Measurements from ENCODE around the gene GTF2IRD1. TPM values are rescaled to one million over a fixed set of nuclear protein-coding genes. Genes with fewer than 3 reads are reported as not detected.

Gene GTF2IRD1
- total RNA-seq, 1 experiment from 2014 or later, result 42.9 TPM

DNA sequence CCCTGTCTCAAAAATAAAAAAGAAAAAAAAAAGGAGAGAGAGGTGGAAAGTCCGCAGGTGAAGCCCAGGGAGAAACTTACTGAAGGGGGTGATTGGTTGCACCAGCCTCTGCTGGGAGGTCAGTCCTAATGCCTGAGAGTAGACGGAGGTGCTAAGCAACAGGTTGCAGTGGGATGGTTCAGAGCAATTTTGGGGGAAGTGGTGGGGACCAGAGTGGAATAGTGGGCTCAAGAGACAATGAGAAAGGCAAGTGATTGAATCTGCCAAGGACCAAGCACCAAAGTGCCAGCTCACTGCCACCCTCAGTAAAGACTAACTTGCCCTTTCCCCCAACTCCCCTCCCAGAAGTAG lies 113.6 kb downstream of the GTF2IRD1 start:
- TF ChIP-seq HMGA2 (CRISPR knock-in tag; IDR thresholded peaks at IDR 0.05) (no peak), TEAD1 (CRISPR knock-in tag; IDR thresholded peaks at IDR 0.05) (no peak), NR1H2 (CRISPR knock-in tag; IDR thresholded peaks at IDR 0.05) (no peak), ZNF138 (CRISPR knock-in tag; conservative IDR thresholded peaks at IDR 0.05) (no peak), ZNF671 (CRISPR knock-in tag; IDR thresholded peaks at IDR 0.05) (no peak), GTF2I (CRISPR knock-in tag; conservative IDR thresholded peaks at IDR 0.05) (no peak)
- TF ChIP-seq, protein P1, sequence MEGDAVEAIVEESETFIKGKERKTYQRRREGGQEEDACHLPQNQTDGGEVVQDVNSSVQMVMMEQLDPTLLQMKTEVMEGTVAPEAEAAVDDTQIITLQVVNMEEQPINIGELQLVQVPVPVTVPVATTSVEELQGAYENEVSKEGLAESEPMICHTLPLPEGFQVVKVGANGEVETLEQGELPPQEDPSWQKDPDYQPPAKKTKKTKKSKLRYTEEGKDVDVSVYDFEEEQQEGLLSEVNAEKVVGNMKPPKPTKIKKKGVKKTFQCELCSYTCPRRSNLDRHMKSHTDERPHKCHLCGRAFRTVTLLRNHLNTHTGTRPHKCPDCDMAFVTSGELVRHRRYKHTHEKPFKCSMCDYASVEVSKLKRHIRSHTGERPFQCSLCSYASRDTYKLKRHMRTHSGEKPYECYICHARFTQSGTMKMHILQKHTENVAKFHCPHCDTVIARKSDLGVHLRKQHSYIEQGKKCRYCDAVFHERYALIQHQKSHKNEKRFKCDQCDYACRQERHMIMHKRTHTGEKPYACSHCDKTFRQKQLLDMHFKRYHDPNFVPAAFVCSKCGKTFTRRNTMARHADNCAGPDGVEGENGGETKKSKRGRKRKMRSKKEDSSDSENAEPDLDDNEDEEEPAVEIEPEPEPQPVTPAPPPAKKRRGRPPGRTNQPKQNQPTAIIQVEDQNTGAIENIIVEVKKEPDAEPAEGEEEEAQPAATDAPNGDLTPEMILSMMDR (IDR thresholded peaks at IDR 0.05), result no peak
- TF ChIP-seq, protein P2, sequence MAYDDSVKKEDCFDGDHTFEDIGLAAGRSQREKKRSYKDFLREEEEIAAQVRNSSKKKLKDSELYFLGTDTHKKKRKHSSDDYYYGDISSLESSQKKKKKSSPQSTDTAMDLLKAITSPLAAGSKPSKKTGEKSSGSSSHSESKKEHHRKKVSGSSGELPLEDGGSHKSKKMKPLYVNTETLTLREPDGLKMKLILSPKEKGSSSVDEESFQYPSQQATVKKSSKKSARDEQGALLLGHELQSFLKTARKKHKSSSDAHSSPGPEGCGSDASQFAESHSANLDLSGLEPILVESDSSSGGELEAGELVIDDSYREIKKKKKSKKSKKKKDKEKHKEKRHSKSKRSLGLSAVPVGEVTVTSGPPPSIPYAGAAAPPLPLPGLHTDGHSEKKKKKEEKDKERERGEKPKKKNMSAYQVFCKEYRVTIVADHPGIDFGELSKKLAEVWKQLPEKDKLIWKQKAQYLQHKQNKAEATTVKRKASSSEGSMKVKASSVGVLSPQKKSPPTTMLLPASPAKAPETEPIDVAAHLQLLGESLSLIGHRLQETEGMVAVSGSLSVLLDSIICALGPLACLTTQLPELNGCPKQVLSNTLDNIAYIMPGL (CRISPR knock-in tag; IDR thresholded peaks at IDR 0.05), result no peak
- TF ChIP-seq, protein P3, sequence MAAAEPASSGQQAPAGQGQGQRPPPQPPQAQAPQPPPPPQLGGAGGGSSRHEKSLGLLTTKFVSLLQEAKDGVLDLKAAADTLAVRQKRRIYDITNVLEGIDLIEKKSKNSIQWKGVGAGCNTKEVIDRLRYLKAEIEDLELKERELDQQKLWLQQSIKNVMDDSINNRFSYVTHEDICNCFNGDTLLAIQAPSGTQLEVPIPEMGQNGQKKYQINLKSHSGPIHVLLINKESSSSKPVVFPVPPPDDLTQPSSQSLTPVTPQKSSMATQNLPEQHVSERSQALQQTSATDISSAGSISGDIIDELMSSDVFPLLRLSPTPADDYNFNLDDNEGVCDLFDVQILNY (CRISPR knock-in tag; IDR thresholded peaks at IDR 0.05), result no peak
- TF ChIP-seq, protein P4, sequence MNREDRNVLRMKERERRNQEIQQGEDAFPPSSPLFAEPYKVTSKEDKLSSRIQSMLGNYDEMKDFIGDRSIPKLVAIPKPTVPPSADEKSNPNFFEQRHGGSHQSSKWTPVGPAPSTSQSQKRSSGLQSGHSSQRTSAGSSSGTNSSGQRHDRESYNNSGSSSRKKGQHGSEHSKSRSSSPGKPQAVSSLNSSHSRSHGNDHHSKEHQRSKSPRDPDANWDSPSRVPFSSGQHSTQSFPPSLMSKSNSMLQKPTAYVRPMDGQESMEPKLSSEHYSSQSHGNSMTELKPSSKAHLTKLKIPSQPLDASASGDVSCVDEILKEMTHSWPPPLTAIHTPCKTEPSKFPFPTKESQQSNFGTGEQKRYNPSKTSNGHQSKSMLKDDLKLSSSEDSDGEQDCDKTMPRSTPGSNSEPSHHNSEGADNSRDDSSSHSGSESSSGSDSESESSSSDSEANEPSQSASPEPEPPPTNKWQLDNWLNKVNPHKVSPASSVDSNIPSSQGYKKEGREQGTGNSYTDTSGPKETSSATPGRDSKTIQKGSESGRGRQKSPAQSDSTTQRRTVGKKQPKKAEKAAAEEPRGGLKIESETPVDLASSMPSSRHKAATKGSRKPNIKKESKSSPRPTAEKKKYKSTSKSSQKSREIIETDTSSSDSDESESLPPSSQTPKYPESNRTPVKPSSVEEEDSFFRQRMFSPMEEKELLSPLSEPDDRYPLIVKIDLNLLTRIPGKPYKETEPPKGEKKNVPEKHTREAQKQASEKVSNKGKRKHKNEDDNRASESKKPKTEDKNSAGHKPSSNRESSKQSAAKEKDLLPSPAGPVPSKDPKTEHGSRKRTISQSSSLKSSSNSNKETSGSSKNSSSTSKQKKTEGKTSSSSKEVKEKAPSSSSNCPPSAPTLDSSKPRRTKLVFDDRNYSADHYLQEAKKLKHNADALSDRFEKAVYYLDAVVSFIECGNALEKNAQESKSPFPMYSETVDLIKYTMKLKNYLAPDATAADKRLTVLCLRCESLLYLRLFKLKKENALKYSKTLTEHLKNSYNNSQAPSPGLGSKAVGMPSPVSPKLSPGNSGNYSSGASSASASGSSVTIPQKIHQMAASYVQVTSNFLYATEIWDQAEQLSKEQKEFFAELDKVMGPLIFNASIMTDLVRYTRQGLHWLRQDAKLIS (CRISPR knock-in tag; IDR thresholded peaks at IDR 0.05; ENCODE audit: borderline replicate concordance), result no peak
- DNase-seq (ENCODE audit: low spot score) (no peak), ATAC-seq (no peak)
- ChIA-PET POLR2A (interaction anchor here (1.0 kb wide), 1 partner anchor 119 kb away, joined by 7 read pairs; no protein-coding TSS in a partner anchor), CTCF (interaction anchor here (0.5 to 5.5 kb wide), 21 partner anchors 8 to 166 kb away, joined by 3 to 37 read pairs (median 4); no protein-coding TSS in a partner anchor)
- no peaks in the 10 kb centered on the region for H3K9me3 Mint-ChIP-seq
- H3K27ac Mint-ChIP-seq, result peak overlapping the region; percentile 53
- no peak overlapping the region for H3K4me3 Mint-ChIP-seq
- peaks cover 7% of the 10 kb centered on the region for H3K36me3 Mint-ChIP-seq
- no peaks in the 10 kb centered on the region for H3K27me3 Mint-ChIP-seq (ENCODE audit: low read depth)
- peaks cover 6% of the 10 kb centered on the region for H3K4me1 Mint-ChIP-seq

DNA sequence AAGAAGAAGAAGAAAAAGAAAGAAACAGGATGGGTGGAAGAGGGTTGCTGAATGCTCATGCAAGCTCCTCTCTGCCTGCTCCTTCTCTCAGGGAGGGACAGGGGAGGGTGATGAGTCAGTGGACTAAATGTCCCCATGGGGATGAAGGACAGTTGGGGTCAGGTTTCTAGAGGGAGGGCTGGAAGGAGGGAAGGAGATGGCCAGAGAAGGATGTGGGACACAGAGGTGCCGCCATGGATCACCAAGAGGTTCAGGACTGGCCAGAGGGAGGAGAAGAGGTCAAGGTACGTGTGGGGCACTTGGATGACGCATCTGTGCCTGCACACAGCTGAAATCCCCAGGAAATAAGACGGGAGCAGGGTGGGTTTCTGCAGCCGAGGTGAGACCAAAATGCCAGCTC lies 115.0 kb downstream of the GTF2IRD1 start:
- ATAC-seq, result no peak
- ChIA-PET CTCF (interaction anchor here (0.5 to 5.5 kb wide), 5 partner anchors 11 to 175 kb away, joined by 3 to 37 read pairs (median 3); no protein-coding TSS in a partner anchor), POLR2A (no interaction called here)
- no peaks in the 10 kb centered on the region for H3K9me3 Mint-ChIP-seq
- H3K27ac Mint-ChIP-seq, result peak overlapping the region; percentile 71; the same call in 1 of the 2 replicates
- no peak for DNase-seq (ENCODE audit: low spot score)
- H3K36me3 Mint-ChIP-seq, result peaks cover 6% of the 10 kb centered on the region
- H3K27me3 Mint-ChIP-seq (ENCODE audit: low read depth), result no peaks in the 10 kb centered on the region
- peaks cover 6% of the 10 kb centered on the region for H3K4me1 Mint-ChIP-seq
- no peak overlapping the region for H3K4me3 Mint-ChIP-seq
- TF ChIP-seq, protein P5, sequence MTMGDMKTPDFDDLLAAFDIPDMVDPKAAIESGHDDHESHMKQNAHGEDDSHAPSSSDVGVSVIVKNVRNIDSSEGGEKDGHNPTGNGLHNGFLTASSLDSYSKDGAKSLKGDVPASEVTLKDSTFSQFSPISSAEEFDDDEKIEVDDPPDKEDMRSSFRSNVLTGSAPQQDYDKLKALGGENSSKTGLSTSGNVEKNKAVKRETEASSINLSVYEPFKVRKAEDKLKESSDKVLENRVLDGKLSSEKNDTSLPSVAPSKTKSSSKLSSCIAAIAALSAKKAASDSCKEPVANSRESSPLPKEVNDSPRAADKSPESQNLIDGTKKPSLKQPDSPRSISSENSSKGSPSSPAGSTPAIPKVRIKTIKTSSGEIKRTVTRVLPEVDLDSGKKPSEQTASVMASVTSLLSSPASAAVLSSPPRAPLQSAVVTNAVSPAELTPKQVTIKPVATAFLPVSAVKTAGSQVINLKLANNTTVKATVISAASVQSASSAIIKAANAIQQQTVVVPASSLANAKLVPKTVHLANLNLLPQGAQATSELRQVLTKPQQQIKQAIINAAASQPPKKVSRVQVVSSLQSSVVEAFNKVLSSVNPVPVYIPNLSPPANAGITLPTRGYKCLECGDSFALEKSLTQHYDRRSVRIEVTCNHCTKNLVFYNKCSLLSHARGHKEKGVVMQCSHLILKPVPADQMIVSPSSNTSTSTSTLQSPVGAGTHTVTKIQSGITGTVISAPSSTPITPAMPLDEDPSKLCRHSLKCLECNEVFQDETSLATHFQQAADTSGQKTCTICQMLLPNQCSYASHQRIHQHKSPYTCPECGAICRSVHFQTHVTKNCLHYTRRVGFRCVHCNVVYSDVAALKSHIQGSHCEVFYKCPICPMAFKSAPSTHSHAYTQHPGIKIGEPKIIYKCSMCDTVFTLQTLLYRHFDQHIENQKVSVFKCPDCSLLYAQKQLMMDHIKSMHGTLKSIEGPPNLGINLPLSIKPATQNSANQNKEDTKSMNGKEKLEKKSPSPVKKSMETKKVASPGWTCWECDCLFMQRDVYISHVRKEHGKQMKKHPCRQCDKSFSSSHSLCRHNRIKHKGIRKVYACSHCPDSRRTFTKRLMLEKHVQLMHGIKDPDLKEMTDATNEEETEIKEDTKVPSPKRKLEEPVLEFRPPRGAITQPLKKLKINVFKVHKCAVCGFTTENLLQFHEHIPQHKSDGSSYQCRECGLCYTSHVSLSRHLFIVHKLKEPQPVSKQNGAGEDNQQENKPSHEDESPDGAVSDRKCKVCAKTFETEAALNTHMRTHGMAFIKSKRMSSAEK (CRISPR knock-in tag; IDR thresholded peaks at IDR 0.05; ENCODE audit: borderline replicate concordance), result no peak
- TF ChIP-seq, protein P6, sequence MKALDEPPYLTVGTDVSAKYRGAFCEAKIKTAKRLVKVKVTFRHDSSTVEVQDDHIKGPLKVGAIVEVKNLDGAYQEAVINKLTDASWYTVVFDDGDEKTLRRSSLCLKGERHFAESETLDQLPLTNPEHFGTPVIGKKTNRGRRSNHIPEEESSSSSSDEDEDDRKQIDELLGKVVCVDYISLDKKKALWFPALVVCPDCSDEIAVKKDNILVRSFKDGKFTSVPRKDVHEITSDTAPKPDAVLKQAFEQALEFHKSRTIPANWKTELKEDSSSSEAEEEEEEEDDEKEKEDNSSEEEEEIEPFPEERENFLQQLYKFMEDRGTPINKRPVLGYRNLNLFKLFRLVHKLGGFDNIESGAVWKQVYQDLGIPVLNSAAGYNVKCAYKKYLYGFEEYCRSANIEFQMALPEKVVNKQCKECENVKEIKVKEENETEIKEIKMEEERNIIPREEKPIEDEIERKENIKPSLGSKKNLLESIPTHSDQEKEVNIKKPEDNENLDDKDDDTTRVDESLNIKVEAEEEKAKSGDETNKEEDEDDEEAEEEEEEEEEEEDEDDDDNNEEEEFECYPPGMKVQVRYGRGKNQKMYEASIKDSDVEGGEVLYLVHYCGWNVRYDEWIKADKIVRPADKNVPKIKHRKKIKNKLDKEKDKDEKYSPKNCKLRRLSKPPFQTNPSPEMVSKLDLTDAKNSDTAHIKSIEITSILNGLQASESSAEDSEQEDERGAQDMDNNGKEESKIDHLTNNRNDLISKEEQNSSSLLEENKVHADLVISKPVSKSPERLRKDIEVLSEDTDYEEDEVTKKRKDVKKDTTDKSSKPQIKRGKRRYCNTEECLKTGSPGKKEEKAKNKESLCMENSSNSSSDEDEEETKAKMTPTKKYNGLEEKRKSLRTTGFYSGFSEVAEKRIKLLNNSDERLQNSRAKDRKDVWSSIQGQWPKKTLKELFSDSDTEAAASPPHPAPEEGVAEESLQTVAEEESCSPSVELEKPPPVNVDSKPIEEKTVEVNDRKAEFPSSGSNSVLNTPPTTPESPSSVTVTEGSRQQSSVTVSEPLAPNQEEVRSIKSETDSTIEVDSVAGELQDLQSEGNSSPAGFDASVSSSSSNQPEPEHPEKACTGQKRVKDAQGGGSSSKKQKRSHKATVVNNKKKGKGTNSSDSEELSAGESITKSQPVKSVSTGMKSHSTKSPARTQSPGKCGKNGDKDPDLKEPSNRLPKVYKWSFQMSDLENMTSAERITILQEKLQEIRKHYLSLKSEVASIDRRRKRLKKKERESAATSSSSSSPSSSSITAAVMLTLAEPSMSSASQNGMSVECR (CRISPR knock-in tag; IDR thresholded peaks at IDR 0.05; ENCODE audit: borderline replicate concordance), result no peak
- no peak for TF ChIP-seq JUN (CRISPR knock-in tag; IDR thresholded peaks at IDR 0.05)
